GM23338 (cell line): Measurements from ENCODE around the gene PROSER1. TPM values are rescaled to one million over a fixed set of nuclear protein-coding genes. Genes with fewer than 3 reads are reported as not detected.

Source experiments
- ATAC-seq: fragments of 200-7000 bp; cut with Tn5 transposase; 3 replicates; pipeline ENCODE4 v1.9.1; 2020
- DNase-seq: peaks from one replicate; pipeline ENCODE4 v3.0.0-alpha.2; 2015; ENCODE audit warnings: low spot score
- H2AFZ ChIP-seq: fragments of 200-600 bp; sonication (generic); 2 replicates; pipeline ENCODE4 v1.8.0; 2016; ENCODE audit warnings: antibody characterized with exemption, mild to moderate bottlenecking, moderate library complexity
- H3F3A ChIP-seq: fragments of 200-600 bp; sonication (generic); replicated peaks from 2 replicates; pipeline ENCODE4 v1.8.0; 2017; ENCODE audit warnings: antibody characterized with exemption, mixed run types, low read depth
- H3K27ac ChIP-seq: fragments of 200-600 bp; sonication (generic); 2 replicates; pipeline ENCODE4 v1.6.1; 2016; ENCODE audit warnings: low read depth
- H3K27me3 ChIP-seq: fragments of 200-600 bp; sonication (generic); 2 replicates; pipeline ENCODE4 v1.8.0; 2016; ENCODE audit warnings: mild to moderate bottlenecking, mixed run types, moderate library complexity; ENCODE audit not compliant: insufficient read depth
- H3K36me3 ChIP-seq: fragments of 200-600 bp; sonication (generic); 2 replicates; pipeline ENCODE4 v1.8.0; 2016; ENCODE audit warnings: mild to moderate bottlenecking; ENCODE audit not compliant: insufficient read depth
- H3K4me1 ChIP-seq: fragments of 200-600 bp; sonication (generic); 2 replicates; pipeline ENCODE4 v1.8.0; 2016; ENCODE audit warnings: mild to moderate bottlenecking, moderate library complexity; ENCODE audit not compliant: insufficient read depth
- H3K4me2 ChIP-seq: fragments of 200-600 bp; sonication (generic); 2 replicates; pipeline ENCODE4 v1.7.1; 2017; ENCODE audit warnings: mixed run types
- H3K4me3 ChIP-seq: fragments of 200-600 bp; sonication (generic); 2 replicates; pipeline ENCODE4 v1.6.1; 2016; ENCODE audit warnings: mixed run types
- H3K79me2 ChIP-seq: fragments of 200-600 bp; sonication (generic); replicated peaks from 2 replicates; pipeline ENCODE4 v1.8.0; 2017; ENCODE audit warnings: mild to moderate bottlenecking; ENCODE audit not compliant: insufficient read depth
- H3K9me2 ChIP-seq: fragments of 200-600 bp; sonication (generic); 2 replicates; pipeline ENCODE4 v1.8.0; 2017; ENCODE audit not compliant: insufficient read depth
- H4K20me1 ChIP-seq: fragments of 200-600 bp; sonication (generic); replicated peaks from 2 replicates; pipeline ENCODE4 v1.8.0; 2017; ENCODE audit warnings: mild to moderate bottlenecking; ENCODE audit not compliant: insufficient read depth
- H3K27ac Mint-ChIP-seq: 2 replicates; pipeline ENCODE4 v1.8.0; 2020; ENCODE audit warnings: inconsistent platforms, mild to moderate bottlenecking, moderate library complexity, mixed read lengths
- H3K27me3 Mint-ChIP-seq: 3 replicates; pipeline ENCODE4 v1.8.0; 2022; ENCODE audit warnings: low read depth, mild to moderate bottlenecking, moderate library complexity, mixed read lengths, inconsistent platforms; ENCODE audit not compliant: insufficient read depth, poor library complexity
- H3K36me3 Mint-ChIP-seq: 3 replicates; pipeline ENCODE4 v1.8.0; 2021; ENCODE audit warnings: low read depth, mild to moderate bottlenecking, inconsistent platforms, moderate library complexity, mixed read lengths
- H3K4me1 Mint-ChIP-seq: 3 replicates; pipeline ENCODE4 v1.8.0; 2020; ENCODE audit warnings: mild to moderate bottlenecking, inconsistent platforms, mixed read lengths
- H3K4me3 Mint-ChIP-seq: 3 replicates; pipeline ENCODE4 v1.8.0; 2021; ENCODE audit warnings: moderate library complexity, mild to moderate bottlenecking, inconsistent platforms, mixed read lengths
- H3K9me3 Mint-ChIP-seq: 3 replicates; pipeline ENCODE4 v1.8.0; 2020; ENCODE audit warnings: moderate library complexity, mild to moderate bottlenecking, inconsistent platforms, mixed read lengths
- CREB1 ChIP-seq: fragments of 250-450 bp; sonication (Bioruptor Pico); IDR thresholded peaks from 2 replicates; pipeline ENCODE4 v1.5.0; 2020; ENCODE audit warnings: low read depth, mild to moderate bottlenecking, moderate library complexity
- EZH2 ChIP-seq: fragments of 200-600 bp; sonication (generic); IDR thresholded peaks from one replicate; pipeline ENCODE4 v1.8.0; 2017; ENCODE audit warnings: antibody characterized with exemption, mild to moderate bottlenecking, low read depth; ENCODE audit not compliant: unreplicated experiment
- EZH2phosphoT487 ChIP-seq: fragments of 200-600 bp; sonication (generic); IDR thresholded peaks from one replicate; pipeline ENCODE4 v1.8.1; 2018; ENCODE audit warnings: antibody characterized with exemption; ENCODE audit not compliant: unreplicated experiment
- JUNB ChIP-seq: IDR thresholded peaks from one replicate; pipeline ENCODE4 v1.6.1; 2016; ENCODE audit warnings: antibody characterized with exemption; ENCODE audit not compliant: unreplicated experiment
- NANOG ChIP-seq: IDR thresholded peaks from 2 replicates; pipeline ENCODE4 v1.6.1; 2016; ENCODE audit warnings: antibody characterized with exemption, borderline replicate concordance
- POLR2AphosphoS5 ChIP-seq: IDR thresholded peaks from 2 replicates; pipeline ENCODE4 v1.6.1; 2016; ENCODE audit warnings: antibody characterized with exemption, low read depth
- STAT1 ChIP-seq: IDR thresholded peaks from one replicate; pipeline ENCODE4 v1.6.1; 2016; ENCODE audit warnings: antibody characterized with exemption; ENCODE audit not compliant: unreplicated experiment
- ZNF331 ChIP-seq: fragments of 250-450 bp; sonication (Bioruptor Pico); IDR thresholded peaks from 2 replicates; pipeline ENCODE4 v1.5.0; 2020; ENCODE audit warnings: low read depth, mild to moderate bottlenecking, moderate library complexity
- polyA plus RNA-seq: library from polyadenylated mRNA; unstranded; fragments of >200 nt; fragmentation: Nextera tagmentation; extraction: Ambion mirVana; gene quantifications from 2 replicates; pipeline ENCODE4 v1.2.1, GENCODE V29; 2016
- total RNA-seq: library from RNA; depleted of rRNA; stranded (reverse); fragments of >200 nt; shearing (Covaris generic); gene quantifications from 2 replicates; pipeline ENCODE4 v1.2.3, GENCODE V29; 2014
- TF ChIP-seq, protein P1 (sequence below), 2 experiments: fragments of 200-600 bp in 1 of 2; sonication (generic) in 1 of 2; conservative IDR thresholded peaks; 2 replicates each; pipeline versions ENCODE4 v1.5.1 to v1.6.1; 2016 to 2017; ENCODE audit warnings: antibody characterized with exemption in 2 of 2, low read depth in 2 of 2, mild to moderate bottlenecking in 2 of 2, moderate library complexity in 1 of 2
- TF ChIP-seq, protein P2 (sequence below): IDR thresholded peaks from 2 replicates; pipeline ENCODE4 v1.6.1; 2016; ENCODE audit warnings: antibody characterized with exemption
- TF ChIP-seq, protein P3 (sequence below): IDR thresholded peaks from one replicate; pipeline ENCODE4 v1.6.1; 2018; ENCODE audit warnings: antibody characterized with exemption; ENCODE audit not compliant: unreplicated experiment

The PROSER1 gene
- total and polyA plus RNA-seq, 2 experiments from 2014 or later = 64.9 to 116 TPM

DNA sequence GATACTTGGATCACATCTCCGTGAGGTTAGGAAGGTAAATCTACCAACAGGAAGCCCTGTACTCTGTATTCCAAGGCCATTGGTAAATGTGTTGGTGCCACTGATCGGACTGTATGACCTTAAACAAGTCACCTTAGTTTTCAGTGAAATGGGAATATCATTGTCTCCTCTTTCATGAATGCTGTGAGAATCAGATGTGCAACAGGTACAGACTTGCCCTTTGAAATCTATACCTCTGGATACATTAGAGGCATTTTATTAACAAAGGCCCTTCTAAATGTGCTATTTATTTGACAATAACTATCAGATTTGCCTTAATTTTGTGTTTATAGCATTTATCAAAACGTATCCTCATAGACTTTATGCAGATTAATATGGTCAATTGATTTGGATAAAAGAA, 11.4 kb upstream of the PROSER1 start:
- H3K9me3 Mint-ChIP-seq = no peaks in the 10 kb centered on the region
- Histone ChIP-seq H2AFZ (no peak overlapping the region), H3K27ac (no peak overlapping the region), H3K4me3 (no peak overlapping the region), H3K27me3 (no peaks in the 10 kb centered on the region), H4K20me1 (no peaks in the 10 kb centered on the region), H3K79me2 (no peaks in the 10 kb centered on the region), H3K9me2 (no peaks in the 10 kb centered on the region), H3K36me3 (no peaks in the 10 kb centered on the region), H3F3A (no peaks in the 10 kb centered on the region), H3K4me1 (peaks cover 24% of the 10 kb centered on the region), H3K4me2 (no peak overlapping the region)
- no peak overlapping the region for H3K4me3 Mint-ChIP-seq
- no peaks in the 10 kb centered on the region for H3K27me3 Mint-ChIP-seq
- H3K36me3 Mint-ChIP-seq = peaks cover 3% of the 10 kb centered on the region; the same call in 1 of the 3 replicates
- DNase-seq (no peak), ATAC-seq (no peak)
- H3K4me1 Mint-ChIP-seq = peaks cover 42% of the 10 kb centered on the region
- no peak for TF ChIP-seq POLR2AphosphoS5
- TF ChIP-seq CREB1 (CRISPR knock-in tag) = no peak
- TF ChIP-seq JUNB = no peak
- TF ChIP-seq, protein P1, sequence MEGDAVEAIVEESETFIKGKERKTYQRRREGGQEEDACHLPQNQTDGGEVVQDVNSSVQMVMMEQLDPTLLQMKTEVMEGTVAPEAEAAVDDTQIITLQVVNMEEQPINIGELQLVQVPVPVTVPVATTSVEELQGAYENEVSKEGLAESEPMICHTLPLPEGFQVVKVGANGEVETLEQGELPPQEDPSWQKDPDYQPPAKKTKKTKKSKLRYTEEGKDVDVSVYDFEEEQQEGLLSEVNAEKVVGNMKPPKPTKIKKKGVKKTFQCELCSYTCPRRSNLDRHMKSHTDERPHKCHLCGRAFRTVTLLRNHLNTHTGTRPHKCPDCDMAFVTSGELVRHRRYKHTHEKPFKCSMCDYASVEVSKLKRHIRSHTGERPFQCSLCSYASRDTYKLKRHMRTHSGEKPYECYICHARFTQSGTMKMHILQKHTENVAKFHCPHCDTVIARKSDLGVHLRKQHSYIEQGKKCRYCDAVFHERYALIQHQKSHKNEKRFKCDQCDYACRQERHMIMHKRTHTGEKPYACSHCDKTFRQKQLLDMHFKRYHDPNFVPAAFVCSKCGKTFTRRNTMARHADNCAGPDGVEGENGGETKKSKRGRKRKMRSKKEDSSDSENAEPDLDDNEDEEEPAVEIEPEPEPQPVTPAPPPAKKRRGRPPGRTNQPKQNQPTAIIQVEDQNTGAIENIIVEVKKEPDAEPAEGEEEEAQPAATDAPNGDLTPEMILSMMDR (conservative IDR thresholded peaks at IDR 0.05; ENCODE audit: low read depth in 2 of 2) = no peak
- TF ChIP-seq EZH2phosphoT487 = no peak
- TF ChIP-seq EZH2 = no peak
- TF ChIP-seq ZNF331 (CRISPR knock-in tag) = no peak
- TF ChIP-seq, protein P2, sequence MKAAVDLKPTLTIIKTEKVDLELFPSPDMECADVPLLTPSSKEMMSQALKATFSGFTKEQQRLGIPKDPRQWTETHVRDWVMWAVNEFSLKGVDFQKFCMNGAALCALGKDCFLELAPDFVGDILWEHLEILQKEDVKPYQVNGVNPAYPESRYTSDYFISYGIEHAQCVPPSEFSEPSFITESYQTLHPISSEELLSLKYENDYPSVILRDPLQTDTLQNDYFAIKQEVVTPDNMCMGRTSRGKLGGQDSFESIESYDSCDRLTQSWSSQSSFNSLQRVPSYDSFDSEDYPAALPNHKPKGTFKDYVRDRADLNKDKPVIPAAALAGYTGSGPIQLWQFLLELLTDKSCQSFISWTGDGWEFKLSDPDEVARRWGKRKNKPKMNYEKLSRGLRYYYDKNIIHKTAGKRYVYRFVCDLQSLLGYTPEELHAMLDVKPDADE = no peak
- no peak overlapping the region for H3K27ac Mint-ChIP-seq

DNA sequence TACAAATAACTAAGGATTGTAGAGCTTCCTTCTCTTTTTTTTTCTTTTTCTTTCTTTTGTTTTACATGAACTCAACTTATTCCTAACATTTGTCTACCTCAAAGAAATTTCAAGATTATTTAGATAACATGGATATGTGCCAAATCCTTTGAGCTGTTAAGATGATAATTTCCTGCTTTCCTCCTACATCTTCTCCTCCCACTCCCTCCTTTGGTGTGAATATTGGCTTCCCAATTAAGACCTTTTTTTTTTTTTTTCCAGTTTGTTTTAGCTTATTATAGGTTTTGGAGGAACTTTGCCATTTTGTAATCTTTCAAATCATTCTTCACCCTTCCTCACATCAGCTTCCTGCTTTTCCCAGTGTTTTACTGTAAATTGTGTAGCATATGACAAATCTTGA, 10.9 kb upstream of the PROSER1 start:
- H4K20me1 ChIP-seq = no peaks in the 10 kb centered on the region
- no peak overlapping the region for H3K27ac ChIP-seq
- H2AFZ ChIP-seq = no peak overlapping the region
- ATAC-seq (no peak), DNase-seq (no peak)
- no peaks in the 10 kb centered on the region for H3F3A ChIP-seq
- H3K27ac Mint-ChIP-seq = no peak overlapping the region
- H3K27me3 ChIP-seq = no peaks in the 10 kb centered on the region
- no peaks in the 10 kb centered on the region for H3K9me3 Mint-ChIP-seq
- no peaks in the 10 kb centered on the region for H3K36me3 ChIP-seq
- no peaks in the 10 kb centered on the region for H3K9me2 ChIP-seq
- no peak overlapping the region for H3K4me2 ChIP-seq
- H3K27me3 Mint-ChIP-seq = no peaks in the 10 kb centered on the region
- H3K4me3 ChIP-seq = no peak overlapping the region
- no peak overlapping the region for H3K4me3 Mint-ChIP-seq
- H3K79me2 ChIP-seq = no peaks in the 10 kb centered on the region
- peaks cover 42% of the 10 kb centered on the region for H3K4me1 Mint-ChIP-seq
- H3K4me1 ChIP-seq = peaks cover 24% of the 10 kb centered on the region
- H3K36me3 Mint-ChIP-seq = peaks cover 6% of the 10 kb centered on the region; the same call in 2 of the 3 replicates
- TF ChIP-seq ZNF331 (CRISPR knock-in tag) = no peak
- TF ChIP-seq, protein P3, sequence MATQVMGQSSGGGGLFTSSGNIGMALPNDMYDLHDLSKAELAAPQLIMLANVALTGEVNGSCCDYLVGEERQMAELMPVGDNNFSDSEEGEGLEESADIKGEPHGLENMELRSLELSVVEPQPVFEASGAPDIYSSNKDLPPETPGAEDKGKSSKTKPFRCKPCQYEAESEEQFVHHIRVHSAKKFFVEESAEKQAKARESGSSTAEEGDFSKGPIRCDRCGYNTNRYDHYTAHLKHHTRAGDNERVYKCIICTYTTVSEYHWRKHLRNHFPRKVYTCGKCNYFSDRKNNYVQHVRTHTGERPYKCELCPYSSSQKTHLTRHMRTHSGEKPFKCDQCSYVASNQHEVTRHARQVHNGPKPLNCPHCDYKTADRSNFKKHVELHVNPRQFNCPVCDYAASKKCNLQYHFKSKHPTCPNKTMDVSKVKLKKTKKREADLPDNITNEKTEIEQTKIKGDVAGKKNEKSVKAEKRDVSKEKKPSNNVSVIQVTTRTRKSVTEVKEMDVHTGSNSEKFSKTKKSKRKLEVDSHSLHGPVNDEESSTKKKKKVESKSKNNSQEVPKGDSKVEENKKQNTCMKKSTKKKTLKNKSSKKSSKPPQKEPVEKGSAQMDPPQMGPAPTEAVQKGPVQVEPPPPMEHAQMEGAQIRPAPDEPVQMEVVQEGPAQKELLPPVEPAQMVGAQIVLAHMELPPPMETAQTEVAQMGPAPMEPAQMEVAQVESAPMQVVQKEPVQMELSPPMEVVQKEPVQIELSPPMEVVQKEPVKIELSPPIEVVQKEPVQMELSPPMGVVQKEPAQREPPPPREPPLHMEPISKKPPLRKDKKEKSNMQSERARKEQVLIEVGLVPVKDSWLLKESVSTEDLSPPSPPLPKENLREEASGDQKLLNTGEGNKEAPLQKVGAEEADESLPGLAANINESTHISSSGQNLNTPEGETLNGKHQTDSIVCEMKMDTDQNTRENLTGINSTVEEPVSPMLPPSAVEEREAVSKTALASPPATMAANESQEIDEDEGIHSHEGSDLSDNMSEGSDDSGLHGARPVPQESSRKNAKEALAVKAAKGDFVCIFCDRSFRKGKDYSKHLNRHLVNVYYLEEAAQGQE = no peak
- TF ChIP-seq NANOG = no peak
- TF ChIP-seq STAT1 = no peak
- TF ChIP-seq, protein P1 (conservative IDR thresholded peaks at IDR 0.05; ENCODE audit: low read depth in 2 of 2) = no peak
- no peak for TF ChIP-seq EZH2phosphoT487
- no peak for TF ChIP-seq EZH2
